Left cardiac atrium (tissue), 4 donors: ENCODE results near the gene UNKL. TPM values are rescaled to one million over a fixed set of nuclear protein-coding genes. Genes with fewer than 3 reads are reported as not detected.
A peak's percentile ranks its signal among the peaks of the same experiment; 100 is the strongest.

Source experiments
- ATAC-seq, 2 donors: fragments of 200-7000 bp; cut with Tn5 transposase; one replicate each; pipeline ENCODE4 v1.9.1; 2020; ENCODE audit warnings: mild to moderate bottlenecking in 2 of 2, moderate library complexity in 2 of 2
- DNase-seq: peaks from one replicate; pipeline ENCODE4 v3.0.0-alpha.2; 2020
- intact Hi-C, 2 donors: fragments of 100-400 bp; cut with DNase I; formaldehyde crosslinking; loops; one replicate each; pipeline versions ENCODE4 v1.14.1 to v1.15.1; 2022 to 2023
- long read RNA-seq: library from polyadenylated mRNA; unstranded; transcript quantifications from one replicate; pipeline ENCODE4 v2.0.0, GENCODE V29; 2021
- total RNA-seq, 2 donors: library from RNA; stranded (reverse); fragmentation: NEBNext Ultra II Directional; extraction: Animal tissue kit (Norgen Biotek cat#: 25700); gene quantifications; one replicate each; pipeline ENCODE4 v1.2.1, GENCODE V29; 2021
- donor health status: DM: no; HTN: yes; CAD: no.
- donor health status: DM: no; HTN: yes; CAD: no; lungs with severe emphysema.
- donor health status: DM: yes; HTN: yes; CAD: no.
- donor health status: Dilated cardiomyopathy.

UNKL gene
- total RNA-seq = 10 to 100 TPM in 1 of 2 donors, 1 to 10 TPM in 1; 6.4 to 13.6 TPM
- long read RNA-seq, partial matches to known transcripts = 3 of 8 reads
- long read RNA-seq, other reads (novel, unspliced or antisense) = 4 of 8 reads

GRCh38 chr16:1414532-1415260 lies at the start of gene UNKL:
TSS of gene UNKL (minus strand) at chr16:1414704. CDS start at chr16:1414691, 13 bp downstream.
- DNase-seq (peak; percentile 84), ATAC-seq (peak; percentile 65 to 68)
- intact Hi-C loops = no loop called here

- ATAC-seq = no peak
- no peak for DNase-seq
- intact Hi-C loops = no loop called here
Measured at GRCh38 chr16:1461146-1461545, 46.6 kb upstream of the UNKL start.

- DNase-seq (no peak), ATAC-seq (no peak)
- intact Hi-C loops = no loop called here
Measured at GRCh38 chr16:1460602-1461138, 46.2 kb upstream of the UNKL start.

GRCh38 chr16:1459967-1460366 lies 45.5 kb upstream of the UNKL start:
- intact Hi-C loops = no loop called here
- no peak for ATAC-seq
- DNase-seq = no peak

GRCh38 chr16:1458977-1459341 lies 44.5 kb upstream of the UNKL start:
- intact Hi-C loops = no loop called here
- DNase-seq (no peak), ATAC-seq (no peak)

GRCh38 chr16:1458336-1458976 lies 44.0 kb upstream of the UNKL start:
- intact Hi-C loops = no loop called here
- no peak for ATAC-seq
- no peak for DNase-seq

- DNase-seq = no peak
- ATAC-seq = no peak
- intact Hi-C loops = no loop called here
Measured at GRCh38 chr16:1457489-1458245, 43.2 kb upstream of the UNKL start.

GRCh38 chr16:1456951-1457350 lies 42.4 kb upstream of the UNKL start:
- DNase-seq (no peak), ATAC-seq (no peak)
- intact Hi-C loops = no loop called here

GRCh38 chr16:1455190-1456171 lies 41.0 kb upstream of the UNKL start:
- DNase-seq = no peak
- intact Hi-C loops = no loop called here
- ATAC-seq = no peak

- DNase-seq = no peak
- intact Hi-C loops = no loop called here
- no peak for ATAC-seq
Measured at GRCh38 chr16:1454561-1454960, 40.1 kb upstream of the UNKL start.

- DNase-seq (no peak), ATAC-seq (no peak)
- intact Hi-C loops = no loop called here
Measured at GRCh38 chr16:1453316-1453715, 38.8 kb upstream of the UNKL start.

GRCh38 chr16:1452530-1452929 lies 38.0 kb upstream of the UNKL start:
- no peak for ATAC-seq
- intact Hi-C loops = no loop called here
- DNase-seq = no peak

- intact Hi-C loops = no loop called here
- DNase-seq (no peak), ATAC-seq (no peak)
Measured at GRCh38 chr16:1451702-1452392, 37.3 kb upstream of the UNKL start.

GRCh38 chr16:1450841-1451240 lies 36.3 kb upstream of the UNKL start:
- DNase-seq = no peak
- intact Hi-C loops = no loop called here
- no peak for ATAC-seq

- no peak for ATAC-seq
- intact Hi-C loops = no loop called here
- no peak for DNase-seq
Measured at GRCh38 chr16:1450218-1450617, 35.7 kb upstream of the UNKL start.

GRCh38 chr16:1449201-1449788 lies 34.8 kb upstream of the UNKL start:
- intact Hi-C loops = no loop called here

GRCh38 chr16:1448536-1449116 lies 34.1 kb upstream of the UNKL start:
- ATAC-seq = no peak
- DNase-seq = no peak
- intact Hi-C loops = no loop called here

More at GRCh38 chr16:1449201-1449788, 34.8 kb upstream of the UNKL start:
- DNase-seq (no peak), ATAC-seq (no peak)
